ENCODE data around the gene GOLPH3L.
"Not testable (repeated sequence)": the region's sequence is repeated elsewhere in the genome, so short reads cannot be mapped to it uniquely, and the experiment has no call there.

The GOLPH3L gene

DNA sequence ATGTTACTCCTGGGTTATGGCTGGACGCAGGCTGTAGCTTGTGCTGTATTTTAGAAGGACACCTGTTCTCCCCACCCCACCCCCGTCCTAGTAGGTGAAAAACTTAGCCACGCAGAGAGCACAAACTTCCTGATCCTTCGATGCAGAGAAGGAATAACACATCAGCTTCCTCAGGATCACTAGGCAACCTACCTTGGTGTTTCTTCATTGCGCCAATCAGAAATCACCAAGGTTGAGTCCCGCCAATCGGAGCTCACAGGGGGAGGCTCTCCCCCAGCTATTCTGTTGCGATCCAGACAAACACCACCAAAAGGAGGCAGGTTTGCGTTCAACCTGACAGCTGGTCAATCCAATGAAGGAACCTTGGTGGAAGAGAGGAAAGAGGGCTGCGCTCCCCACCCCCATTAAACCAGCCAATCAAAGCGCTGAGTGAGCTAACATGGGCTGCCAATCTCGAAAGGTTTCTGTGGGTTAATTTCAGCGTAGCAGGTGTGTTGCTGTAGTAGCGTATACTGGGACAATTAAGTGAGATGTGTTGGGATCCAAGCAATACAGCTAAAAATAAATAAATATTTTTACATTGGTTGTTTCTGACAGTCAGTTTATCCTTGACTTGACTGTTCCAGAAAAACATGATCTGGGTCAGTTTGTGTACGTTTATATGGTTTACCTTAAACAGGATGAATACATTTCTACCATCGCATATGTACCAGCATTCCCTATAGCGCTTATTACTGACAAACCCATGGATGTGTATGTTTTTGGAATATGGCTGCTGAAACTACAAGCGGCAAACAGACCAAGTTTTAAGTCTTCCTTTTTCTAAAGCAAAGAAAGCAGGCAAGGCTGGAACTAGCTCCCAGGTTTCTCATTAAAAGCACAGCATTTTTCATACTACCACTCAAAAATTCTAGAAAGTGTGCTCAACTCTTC lies at the start of gene GOLPH3L:
Gene GOLPH3L, minus strand, starts transcription at position 160 of the 933 bp plus-strand sequence. CDS start 2,316 bp downstream, outside the sequence.
- DNase-seq, result peak; percentile 98

DNA sequence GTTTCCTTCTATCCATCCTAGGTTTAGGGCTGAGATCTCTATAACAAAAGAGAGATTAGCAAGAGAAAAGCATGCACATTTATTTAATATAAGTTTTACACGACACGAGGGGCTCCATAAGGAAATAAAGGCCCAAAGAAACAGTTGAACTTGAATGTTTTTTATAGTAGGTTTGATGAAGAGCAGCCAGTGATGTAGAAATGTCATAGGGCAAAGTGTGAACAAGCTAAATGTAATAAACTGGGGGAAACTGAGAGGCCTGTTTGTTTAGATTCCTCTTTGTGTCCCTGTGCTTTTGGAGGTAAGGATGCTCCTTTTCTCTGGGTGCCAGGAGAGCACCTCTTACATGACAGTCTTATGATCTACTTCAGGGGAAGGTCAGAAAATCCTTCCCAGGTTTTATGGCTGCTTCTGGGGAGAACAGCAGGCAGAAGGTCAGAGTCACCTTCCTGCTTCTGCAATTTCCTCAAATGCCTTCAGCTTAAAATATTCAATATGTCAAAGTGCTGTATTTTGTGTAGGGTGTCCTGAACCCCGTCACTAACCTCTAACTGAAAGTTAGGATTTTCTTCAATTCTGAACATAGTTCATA lies 33.3 kb upstream of the GOLPH3L start:
- no peak for DNase-seq

DNA sequence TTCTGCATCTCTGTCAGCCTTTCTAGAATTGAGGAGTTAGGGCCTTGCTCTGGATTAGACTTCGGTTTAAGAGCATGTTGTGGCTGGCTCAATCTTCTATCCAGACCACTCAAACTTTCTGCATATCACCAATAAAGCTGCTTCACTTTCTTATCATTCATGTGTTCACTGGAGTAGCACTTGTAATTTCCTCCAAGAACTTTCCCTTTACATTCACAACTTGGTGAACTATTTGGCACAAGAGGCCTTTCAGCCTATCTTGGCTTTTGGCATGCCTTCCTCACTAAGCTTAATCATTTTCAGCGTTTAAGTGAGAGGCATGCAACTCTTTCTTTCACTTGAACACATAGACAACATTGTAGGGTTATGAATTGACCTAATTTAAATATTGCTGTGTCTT lies 27.4 kb upstream of the GOLPH3L start:
- no peak for DNase-seq

DNA sequence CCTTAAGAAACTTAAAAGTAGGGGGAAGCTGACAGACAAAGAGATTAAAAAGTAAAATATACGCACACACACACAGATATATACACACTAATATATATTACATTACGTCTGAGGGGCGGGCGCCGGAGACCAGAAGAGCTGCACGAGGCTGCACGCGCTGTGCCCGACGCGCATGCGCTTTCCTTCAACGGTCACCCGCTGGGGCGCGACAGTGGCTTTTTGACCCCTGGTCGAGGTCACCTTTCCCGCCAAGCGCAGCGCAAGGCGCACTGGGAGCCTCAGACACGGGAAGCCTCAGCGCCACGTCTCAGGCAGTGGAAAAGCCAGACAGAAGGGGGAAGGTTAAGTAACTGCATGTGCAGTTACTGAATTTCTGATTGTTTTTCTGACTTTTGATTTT lies 23.7 kb upstream of the GOLPH3L start, which contains the start of gene HORMAD1:
Gene HORMAD1, minus strand, starts transcription at position 193 of the 400 bp plus-strand sequence. CDS start 1,390 bp downstream, outside the sequence.
- no peak for DNase-seq

DNA sequence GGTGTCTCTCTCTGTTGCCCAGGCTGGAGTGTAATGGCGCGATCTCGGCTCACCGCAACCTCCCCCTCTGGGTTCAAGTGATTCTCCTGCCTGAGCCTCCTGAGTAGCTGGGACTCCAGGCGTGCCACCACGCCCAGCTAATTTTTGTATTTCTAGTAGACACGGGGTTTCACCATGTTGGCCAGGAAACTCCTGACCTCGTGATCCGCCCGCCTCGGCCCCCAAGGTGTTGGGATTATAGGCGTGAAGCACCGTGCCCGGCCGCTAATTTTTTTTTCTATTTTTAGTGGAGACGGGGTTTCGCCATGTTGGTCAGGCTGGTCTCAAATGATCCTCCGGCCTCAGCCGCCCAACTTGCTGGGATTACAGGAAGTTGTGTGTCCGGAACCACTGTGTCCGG lies 23.1 kb upstream of the GOLPH3L start:
- DNase-seq, result no peak

DNA sequence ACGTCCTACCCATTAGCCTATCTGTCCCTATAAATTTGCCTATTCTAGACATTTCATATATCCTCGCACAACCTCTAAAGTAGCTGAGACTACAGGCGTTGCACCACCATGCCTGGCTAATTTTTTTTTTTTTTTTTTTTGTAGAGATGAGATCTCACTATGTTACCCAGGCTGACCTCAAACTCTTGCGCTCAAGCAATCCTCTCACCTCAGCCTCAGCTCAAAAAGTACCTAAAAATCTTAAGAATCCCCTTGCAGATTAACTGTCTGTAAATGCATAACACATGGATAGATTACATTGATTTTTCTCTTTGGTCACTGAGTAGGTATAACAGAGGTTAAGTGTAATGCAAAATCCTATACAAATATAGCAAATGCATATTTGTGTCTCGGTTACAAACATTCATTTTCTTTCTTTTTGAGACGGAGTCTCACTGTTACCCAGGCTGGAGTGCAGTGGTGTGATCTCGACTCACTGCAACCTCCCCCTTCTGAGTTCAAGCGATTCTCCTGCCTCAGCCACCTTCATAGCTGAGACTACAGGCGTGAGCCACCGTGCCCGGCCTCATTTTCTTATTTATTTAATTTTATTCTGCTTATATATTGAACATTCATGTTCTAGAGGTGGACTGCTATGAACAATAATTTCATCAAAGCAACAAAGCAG lies 21.4 kb upstream of the GOLPH3L start:
- DNase-seq, result no peak

DNA sequence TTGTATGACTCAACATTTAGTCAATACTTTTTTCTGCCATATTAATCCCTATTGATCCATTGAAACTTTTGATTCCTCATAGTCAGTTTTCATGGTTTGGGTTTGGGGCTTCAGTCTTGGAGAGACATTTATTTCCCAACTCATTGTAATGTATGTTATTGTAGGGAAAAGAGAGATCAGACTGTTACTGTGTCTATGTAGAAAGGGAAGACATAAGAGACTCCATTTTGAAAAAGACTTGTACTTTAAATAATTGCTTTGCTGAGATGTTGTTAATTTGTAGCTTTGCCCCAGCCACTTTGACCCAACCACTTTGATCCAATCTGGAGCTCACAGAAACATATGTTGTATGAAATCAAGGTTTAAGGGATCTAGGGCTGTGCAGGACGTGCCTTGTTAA lies 12.1 kb upstream of the GOLPH3L start:
- not testable (repeated sequence) for DNase-seq

DNA sequence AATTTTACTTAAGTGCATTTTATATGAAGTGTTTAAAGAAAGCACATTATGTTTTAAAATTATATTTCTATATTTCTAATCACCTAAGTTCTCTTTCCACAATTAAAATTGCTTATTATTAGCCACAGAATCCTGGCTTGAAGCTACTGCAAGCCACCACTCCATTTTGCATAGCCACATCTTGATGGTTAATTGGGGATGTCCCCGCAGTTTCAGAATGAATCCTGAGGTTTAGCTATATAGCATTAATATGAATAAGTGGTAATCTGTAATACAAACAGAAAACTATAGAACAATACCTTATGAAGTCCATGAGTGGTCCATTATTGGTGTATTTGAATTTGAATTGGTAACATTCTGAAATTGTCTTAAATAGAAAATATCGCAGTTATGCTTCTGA lies 11.6 kb upstream of the GOLPH3L start:
- DNase-seq, result no peak

DNA sequence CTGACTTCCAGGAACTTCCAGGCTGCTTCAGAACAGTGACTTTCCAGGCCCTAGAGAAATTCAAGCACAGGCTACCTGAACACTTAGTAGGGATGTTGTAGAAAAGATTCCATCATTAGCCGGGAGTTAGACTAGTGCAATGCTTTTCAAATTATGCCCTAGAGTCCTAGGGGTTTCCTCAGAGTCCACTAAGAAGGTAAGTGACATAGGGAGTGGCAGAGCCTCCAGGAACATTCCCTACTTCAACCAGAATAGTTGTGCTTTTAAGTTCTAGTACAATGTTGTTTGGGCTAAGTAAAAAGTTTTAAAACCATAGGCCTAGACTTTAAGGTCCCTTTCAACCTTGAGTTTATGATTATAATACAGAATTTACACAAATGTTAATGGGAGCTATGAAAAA lies 9.1 kb upstream of the GOLPH3L start:
- no peak for DNase-seq

DNA sequence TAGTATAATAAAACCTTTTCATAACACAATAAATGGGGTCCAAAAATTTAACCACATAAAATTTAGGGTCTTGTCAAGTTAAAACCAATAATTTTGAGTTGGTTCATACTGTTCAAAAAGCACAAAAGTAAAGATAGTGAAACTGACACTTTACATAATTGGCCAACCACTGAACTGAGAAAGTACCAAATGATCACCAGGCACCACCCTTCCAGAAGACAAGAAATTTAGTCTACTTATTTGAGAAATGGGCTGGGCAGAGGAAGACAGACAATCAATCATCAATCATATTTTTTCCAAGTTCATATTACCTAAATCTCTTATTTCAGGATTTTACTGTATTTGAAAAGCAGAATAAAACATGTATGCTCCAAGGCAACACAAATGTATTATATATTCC lies 6.5 kb upstream of the GOLPH3L start:
- DNase-seq, result no peak

DNA sequence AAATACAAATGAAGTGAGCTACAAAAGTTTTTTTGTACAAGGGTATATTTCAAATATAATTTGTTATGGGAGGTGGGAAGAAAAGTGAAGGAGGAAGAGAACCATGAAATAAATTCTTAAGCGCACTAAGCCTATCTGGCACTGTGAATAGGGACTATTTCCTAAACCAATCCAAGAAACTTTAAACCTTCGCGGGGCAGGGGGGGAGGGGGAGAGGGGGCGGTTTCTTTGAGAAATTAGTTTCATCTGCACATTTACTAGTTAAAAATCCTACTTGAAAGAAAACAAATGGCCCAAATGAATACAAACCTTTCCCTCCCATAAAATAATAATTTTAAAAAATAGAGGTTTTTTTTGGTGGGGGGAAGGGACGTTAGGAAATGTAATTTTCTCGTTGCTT lies 364 bp downstream of the GOLPH3L start:
- no peak for DNase-seq

DNA sequence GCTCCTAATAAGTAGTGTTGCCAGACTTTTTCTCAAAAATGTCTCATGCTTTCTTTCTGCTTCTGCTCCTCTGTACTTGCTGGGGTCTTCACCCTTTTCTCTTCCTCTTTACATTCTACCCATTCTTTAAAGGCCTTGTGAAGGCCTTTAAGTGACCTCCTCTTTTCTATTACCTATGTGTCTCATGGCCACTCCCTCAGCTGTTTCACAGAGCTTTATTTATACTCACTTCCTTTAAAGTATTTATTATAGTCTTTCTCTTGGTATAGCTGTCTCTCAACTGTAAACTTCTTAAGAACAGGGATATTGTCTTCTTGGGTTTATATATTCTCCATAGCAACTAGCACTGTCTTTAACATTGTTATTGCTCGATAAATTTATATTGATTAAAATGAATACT lies 792 bp downstream of the GOLPH3L start:
- no peak for DNase-seq

DNA sequence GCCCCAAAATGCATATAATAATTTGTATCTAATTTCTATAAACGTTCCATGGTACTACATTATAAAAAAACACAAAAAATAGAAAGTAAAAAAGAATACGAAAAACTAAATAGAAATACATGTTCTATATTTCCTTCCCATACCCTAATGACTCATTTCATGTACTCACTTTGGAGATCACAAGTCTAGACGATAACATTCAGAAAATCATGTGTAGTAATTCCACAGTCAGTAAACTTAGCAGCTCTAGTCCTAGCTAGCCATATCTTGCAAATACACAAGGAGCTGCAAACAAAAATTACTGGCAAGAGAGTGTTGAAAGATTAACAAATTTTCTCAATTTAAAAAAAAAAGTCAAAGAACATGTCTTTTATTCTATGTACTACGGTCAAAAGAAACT lies 1.4 kb downstream of the GOLPH3L start:
- DNase-seq, result no peak

DNA sequence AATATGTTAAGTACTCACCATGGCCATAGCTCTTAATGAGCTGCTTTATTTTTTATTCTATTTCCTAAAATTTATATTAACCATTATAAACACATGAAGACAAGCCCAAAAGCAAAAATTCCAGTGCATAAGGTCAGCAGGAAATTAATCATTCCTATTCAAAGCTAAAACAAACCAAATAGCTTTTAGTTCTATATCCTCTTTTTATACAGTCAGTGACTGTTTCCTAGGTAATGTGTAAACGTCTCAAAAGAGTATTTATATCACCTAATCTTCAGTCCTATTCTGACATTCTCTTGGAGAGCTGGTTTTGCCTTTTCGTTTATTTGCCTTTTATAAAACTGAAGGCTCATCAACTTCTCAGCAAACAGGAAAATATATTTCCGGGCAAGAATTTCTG lies 4.2 kb downstream of the GOLPH3L start:
- DNase-seq, result no peak

DNA sequence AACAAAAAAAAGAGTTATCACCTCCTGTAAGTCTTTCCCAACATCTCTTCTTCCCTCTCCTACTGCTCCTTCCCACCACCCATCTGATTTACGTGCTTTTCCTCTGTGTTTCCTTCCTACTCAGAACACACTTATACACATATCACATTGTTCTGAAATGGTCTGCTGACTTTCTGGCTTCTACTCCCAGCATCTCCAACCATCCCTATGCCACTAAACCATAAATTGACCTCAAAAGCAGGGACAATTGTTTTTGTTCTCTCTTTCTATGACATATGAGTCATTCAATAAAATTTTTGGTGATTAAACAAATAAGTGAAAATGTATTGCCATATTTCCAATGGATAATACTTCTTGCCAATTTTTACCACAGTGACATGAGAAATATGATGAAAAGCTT lies 8.2 kb downstream of the GOLPH3L start:
- no peak for DNase-seq

DNA sequence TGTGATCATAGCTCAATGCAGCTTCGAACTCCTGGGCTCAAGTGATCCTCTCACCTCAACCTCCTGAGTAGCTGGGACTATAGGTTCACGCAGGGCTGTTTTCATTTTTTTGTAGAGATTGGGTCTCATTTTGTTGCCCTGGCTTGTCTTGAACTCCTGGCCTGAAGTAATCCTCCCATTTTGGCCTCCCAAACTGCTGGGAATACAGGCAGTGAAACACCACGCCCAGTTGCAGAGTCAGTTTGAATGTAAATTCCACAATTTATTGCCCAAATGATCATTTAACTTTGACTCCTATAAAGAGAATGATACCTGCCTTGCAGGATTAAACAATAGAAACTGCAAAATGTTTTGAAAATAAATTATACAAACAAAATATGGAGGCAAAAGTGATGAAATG lies 10.7 kb downstream of the GOLPH3L start:
- no peak for DNase-seq

DNA sequence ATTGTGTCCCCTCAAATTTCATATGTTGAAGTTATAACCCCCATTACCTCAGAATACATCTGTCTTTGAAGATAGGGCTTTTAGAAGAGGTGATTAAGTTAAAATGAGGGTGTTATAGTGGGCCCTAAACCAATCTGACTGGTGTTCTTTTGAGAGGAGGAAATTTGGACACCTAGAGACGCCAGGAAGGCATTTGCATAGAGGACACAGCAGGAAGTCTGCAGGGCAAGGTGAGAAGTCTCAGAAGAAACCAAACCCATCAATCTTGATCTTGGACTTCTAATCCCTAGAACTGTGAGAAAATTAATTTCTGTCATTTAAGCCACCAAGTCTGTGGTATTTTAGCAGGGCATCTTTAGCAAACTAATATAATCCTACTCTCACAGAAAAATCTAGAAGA lies 13.0 kb downstream of the GOLPH3L start:
- no peak for DNase-seq

DNA sequence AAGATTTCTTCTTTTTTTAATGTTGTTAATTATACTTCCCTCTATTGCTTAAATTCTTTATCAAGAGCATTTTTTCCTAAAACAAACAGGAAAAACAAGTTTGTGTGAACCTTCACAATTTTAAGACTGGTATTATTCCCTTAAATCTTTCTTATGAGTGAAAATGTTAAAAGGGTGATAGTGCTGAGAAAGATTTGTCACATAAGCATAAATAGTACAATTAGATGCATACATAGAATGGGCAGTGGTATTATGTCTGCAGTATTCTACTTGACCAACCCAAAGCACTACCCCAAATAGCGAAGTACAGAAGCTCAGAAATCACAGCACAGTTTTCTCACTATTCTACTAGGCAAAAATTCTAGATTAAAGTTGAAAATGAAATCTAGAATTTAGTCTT lies 18.0 kb downstream of the GOLPH3L start:
- DNase-seq, result no peak

DNA sequence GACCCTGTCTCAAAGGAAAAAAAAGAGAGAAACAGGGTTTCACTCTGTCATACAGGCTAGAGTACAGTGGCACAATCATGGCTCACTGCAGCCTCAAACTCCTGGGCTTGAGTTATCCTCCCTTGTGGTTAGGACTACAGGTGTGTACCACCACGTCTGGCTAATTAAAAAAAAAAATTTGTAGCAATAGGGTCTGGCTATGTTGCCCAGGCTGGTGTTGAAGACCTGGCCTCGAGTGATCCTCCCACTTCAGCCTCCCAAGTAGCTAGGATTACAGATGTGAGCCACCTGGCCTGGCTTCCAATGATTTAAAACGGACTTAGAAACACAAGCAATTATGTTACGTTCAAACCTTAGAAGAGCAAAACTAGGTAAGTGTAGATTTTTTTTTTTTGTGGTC lies 22.1 kb downstream of the GOLPH3L start:
- DNase-seq, result no peak

DNA sequence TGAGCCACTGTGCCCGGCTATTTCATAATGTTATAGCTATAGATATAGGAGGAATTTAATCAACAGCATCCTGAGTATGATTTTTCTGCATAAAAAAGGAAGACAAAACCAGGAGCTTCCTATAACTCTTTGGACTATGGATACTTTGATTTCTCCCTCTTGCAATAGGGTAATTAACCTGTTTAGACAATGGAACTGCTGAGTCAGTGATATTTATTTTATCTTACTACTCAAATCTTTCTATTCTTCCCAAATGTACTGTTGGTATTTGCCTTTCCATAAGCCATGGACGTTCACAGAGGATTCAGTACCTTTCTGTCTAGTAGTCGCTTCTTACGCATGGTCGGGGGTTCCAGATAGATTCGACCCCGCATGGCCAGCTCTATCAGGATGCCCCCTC lies 33.6 kb downstream of the GOLPH3L start:
- no peak for DNase-seq

DNA sequence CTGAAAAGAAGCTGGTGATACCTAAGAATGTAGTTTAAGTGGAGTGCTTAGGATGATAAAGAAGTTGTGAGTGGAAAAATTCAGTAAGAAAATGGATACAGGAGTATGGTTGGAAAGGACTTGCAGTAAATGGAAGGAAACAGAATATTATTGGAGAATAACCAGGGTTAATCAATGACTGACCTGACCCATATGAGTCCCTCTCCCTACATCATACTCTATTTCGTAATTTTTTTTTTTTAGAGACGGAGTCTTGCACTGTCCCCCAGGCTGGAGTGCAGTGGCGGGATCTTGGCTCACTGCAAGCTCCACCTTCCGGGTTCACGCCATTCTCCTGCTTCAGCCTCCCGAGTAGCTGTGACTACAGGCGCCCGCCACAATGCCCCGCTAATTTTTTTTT lies 34.1 kb downstream of the GOLPH3L start:
- DNase-seq, result no peak

DNA sequence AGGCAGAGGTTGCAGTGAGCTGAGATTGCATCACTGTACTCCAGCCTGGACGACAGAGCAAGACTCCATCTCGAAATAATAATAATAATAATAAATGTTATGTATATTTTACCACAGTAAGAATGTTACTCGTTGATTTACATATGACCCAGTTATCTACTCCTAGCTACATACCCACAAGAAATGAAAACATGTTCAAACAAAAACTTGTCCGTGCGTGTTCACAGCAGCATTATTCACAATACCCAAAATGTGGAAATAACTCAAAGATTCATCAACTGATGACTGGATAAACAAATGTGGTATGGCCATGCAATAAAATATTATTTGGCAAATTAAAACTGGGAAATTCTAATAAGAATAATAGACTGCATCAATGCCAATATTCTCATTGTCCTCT lies 35.8 kb downstream of the GOLPH3L start:
- DNase-seq, result no peak

DNA sequence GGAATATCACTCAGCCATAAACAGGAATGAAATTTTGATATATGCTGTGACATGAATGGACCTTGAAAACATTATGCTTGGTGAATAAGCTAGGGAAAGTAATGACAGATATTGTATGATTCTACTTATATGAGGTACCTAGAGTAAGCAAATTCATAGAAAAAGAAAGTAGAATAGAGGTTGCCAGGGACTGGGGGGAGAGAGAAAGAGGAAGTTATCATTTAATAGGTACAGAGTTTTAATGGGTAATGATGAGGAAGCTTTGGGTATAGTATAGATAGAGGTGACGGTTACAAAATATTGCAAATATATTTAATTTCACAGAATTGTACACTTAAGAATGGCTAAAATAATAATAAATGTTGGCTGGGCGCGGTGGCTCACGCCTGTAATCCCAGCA lies 36.4 kb downstream of the GOLPH3L start:
- DNase-seq, result no peak

DNA sequence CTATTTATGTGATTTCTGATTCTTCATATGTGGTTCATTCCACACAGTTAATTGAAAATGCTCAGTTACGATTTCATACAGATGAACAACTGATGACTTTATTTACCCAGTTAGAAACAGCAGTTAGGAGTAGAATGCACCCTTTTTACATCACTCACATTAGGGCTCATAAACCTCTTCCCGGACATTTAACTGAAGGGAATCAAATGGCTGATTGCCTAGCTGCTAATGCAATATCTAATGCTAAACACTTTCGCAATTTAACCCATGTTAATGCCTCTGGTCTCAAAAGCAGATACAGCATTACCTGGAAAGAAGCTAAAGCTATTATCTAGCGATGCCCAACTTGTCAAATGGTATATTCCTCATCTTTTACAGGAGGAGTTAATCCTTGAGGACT lies 39.9 kb downstream of the GOLPH3L start:
- DNase-seq, result not testable (repeated sequence)
